GM23338 (cell line): Measurements from ENCODE around the gene FUT8.

Source experiments
- CREB1 ChIP-seq: fragments of 250-450 bp; sonication (Bioruptor Pico); IDR thresholded peaks from 2 replicates; pipeline ENCODE4 v1.5.0; 2020; ENCODE audit warnings: low read depth, mild to moderate bottlenecking, moderate library complexity
- EZH2 ChIP-seq: fragments of 200-600 bp; sonication (generic); IDR thresholded peaks from one replicate; pipeline ENCODE4 v1.8.0; 2017; ENCODE audit warnings: antibody characterized with exemption, mild to moderate bottlenecking, low read depth; ENCODE audit not compliant: unreplicated experiment
- EZH2phosphoT487 ChIP-seq: fragments of 200-600 bp; sonication (generic); IDR thresholded peaks from one replicate; pipeline ENCODE4 v1.8.1; 2018; ENCODE audit warnings: antibody characterized with exemption; ENCODE audit not compliant: unreplicated experiment
- JUNB ChIP-seq: IDR thresholded peaks from one replicate; pipeline ENCODE4 v1.6.1; 2016; ENCODE audit warnings: antibody characterized with exemption; ENCODE audit not compliant: unreplicated experiment
- POLR2AphosphoS5 ChIP-seq: IDR thresholded peaks from 2 replicates; pipeline ENCODE4 v1.6.1; 2016; ENCODE audit warnings: antibody characterized with exemption, low read depth
- STAT1 ChIP-seq: IDR thresholded peaks from one replicate; pipeline ENCODE4 v1.6.1; 2016; ENCODE audit warnings: antibody characterized with exemption; ENCODE audit not compliant: unreplicated experiment
- ZNF114 ChIP-seq: fragments of 250-450 bp; sonication (Bioruptor Pico); IDR thresholded peaks from 2 replicates; pipeline ENCODE4 v1.5.0; 2020; ENCODE audit warnings: mild to moderate bottlenecking, moderate library complexity
- ZNF331 ChIP-seq: fragments of 250-450 bp; sonication (Bioruptor Pico); IDR thresholded peaks from 2 replicates; pipeline ENCODE4 v1.5.0; 2020; ENCODE audit warnings: low read depth, mild to moderate bottlenecking, moderate library complexity
- TF ChIP-seq, protein P1 (sequence below): IDR thresholded peaks from 2 replicates; pipeline ENCODE4 v1.6.1; 2016; ENCODE audit warnings: antibody characterized with exemption
- TF ChIP-seq, protein P2 (sequence below), 2 experiments: fragments of 200-600 bp in 1 of 2; sonication (generic) in 1 of 2; conservative IDR thresholded peaks; 2 replicates each; pipeline versions ENCODE4 v1.5.1 to v1.6.1; 2016 to 2017; ENCODE audit warnings: antibody characterized with exemption in 2 of 2, low read depth in 2 of 2, mild to moderate bottlenecking in 2 of 2, moderate library complexity in 1 of 2
- TF ChIP-seq, protein P3 (sequence below): IDR thresholded peaks from one replicate; pipeline ENCODE4 v1.6.1; 2018; ENCODE audit warnings: antibody characterized with exemption; ENCODE audit not compliant: unreplicated experiment

DNA sequence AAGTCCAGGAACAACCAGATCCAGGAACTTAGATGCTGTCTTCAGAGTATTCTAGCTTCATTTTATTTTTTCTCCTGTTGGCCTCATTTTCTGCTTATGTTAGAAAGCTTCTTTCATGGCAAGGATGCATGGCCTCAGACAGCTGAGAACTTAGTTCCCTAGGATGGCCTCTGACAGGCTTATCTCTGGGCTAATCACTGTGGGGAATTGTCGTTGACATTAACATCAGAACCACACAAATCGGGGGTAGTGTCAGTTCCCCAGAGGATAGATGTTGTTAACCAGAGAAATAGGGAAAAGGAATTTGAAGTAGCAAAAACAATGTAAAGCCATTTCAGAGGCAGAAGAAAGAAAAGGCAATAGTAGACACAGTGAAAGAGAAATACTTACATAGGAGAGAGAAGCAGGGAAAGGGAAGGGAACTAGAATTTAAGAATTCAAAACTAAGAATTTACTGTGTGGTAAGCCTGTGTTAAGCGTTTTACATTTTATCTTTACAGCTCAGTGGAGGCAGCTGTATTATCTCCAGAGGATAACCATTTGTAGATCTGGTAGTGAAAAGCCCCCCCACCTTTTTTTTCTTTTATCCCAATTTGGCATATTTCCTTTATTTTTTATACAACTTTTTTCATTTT lies 21.8 kb downstream of the FUT8 start:
- TF ChIP-seq, protein P1, sequence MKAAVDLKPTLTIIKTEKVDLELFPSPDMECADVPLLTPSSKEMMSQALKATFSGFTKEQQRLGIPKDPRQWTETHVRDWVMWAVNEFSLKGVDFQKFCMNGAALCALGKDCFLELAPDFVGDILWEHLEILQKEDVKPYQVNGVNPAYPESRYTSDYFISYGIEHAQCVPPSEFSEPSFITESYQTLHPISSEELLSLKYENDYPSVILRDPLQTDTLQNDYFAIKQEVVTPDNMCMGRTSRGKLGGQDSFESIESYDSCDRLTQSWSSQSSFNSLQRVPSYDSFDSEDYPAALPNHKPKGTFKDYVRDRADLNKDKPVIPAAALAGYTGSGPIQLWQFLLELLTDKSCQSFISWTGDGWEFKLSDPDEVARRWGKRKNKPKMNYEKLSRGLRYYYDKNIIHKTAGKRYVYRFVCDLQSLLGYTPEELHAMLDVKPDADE, result no peak
- TF ChIP-seq EZH2, result no peak
- no peak for TF ChIP-seq CREB1 (CRISPR knock-in tag)
- TF ChIP-seq, protein P2, sequence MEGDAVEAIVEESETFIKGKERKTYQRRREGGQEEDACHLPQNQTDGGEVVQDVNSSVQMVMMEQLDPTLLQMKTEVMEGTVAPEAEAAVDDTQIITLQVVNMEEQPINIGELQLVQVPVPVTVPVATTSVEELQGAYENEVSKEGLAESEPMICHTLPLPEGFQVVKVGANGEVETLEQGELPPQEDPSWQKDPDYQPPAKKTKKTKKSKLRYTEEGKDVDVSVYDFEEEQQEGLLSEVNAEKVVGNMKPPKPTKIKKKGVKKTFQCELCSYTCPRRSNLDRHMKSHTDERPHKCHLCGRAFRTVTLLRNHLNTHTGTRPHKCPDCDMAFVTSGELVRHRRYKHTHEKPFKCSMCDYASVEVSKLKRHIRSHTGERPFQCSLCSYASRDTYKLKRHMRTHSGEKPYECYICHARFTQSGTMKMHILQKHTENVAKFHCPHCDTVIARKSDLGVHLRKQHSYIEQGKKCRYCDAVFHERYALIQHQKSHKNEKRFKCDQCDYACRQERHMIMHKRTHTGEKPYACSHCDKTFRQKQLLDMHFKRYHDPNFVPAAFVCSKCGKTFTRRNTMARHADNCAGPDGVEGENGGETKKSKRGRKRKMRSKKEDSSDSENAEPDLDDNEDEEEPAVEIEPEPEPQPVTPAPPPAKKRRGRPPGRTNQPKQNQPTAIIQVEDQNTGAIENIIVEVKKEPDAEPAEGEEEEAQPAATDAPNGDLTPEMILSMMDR (conservative IDR thresholded peaks at IDR 0.05; ENCODE audit: low read depth in 2 of 2), result no peak
- TF ChIP-seq, protein P3, sequence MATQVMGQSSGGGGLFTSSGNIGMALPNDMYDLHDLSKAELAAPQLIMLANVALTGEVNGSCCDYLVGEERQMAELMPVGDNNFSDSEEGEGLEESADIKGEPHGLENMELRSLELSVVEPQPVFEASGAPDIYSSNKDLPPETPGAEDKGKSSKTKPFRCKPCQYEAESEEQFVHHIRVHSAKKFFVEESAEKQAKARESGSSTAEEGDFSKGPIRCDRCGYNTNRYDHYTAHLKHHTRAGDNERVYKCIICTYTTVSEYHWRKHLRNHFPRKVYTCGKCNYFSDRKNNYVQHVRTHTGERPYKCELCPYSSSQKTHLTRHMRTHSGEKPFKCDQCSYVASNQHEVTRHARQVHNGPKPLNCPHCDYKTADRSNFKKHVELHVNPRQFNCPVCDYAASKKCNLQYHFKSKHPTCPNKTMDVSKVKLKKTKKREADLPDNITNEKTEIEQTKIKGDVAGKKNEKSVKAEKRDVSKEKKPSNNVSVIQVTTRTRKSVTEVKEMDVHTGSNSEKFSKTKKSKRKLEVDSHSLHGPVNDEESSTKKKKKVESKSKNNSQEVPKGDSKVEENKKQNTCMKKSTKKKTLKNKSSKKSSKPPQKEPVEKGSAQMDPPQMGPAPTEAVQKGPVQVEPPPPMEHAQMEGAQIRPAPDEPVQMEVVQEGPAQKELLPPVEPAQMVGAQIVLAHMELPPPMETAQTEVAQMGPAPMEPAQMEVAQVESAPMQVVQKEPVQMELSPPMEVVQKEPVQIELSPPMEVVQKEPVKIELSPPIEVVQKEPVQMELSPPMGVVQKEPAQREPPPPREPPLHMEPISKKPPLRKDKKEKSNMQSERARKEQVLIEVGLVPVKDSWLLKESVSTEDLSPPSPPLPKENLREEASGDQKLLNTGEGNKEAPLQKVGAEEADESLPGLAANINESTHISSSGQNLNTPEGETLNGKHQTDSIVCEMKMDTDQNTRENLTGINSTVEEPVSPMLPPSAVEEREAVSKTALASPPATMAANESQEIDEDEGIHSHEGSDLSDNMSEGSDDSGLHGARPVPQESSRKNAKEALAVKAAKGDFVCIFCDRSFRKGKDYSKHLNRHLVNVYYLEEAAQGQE, result no peak
- no peak for TF ChIP-seq POLR2AphosphoS5
- TF ChIP-seq JUNB, result no peak
- no peak for TF ChIP-seq EZH2phosphoT487
- no peak for TF ChIP-seq ZNF331
- no peak for TF ChIP-seq STAT1
- TF ChIP-seq ZNF114 (CRISPR knock-in tag), result no peak
